ENCODE data around the gene RPP40.
"Not testable (repeated sequence)": the region's sequence is repeated elsewhere in the genome, so short reads cannot be mapped to it uniquely, and the experiment has no call there.

Gene RPP40, protein sequence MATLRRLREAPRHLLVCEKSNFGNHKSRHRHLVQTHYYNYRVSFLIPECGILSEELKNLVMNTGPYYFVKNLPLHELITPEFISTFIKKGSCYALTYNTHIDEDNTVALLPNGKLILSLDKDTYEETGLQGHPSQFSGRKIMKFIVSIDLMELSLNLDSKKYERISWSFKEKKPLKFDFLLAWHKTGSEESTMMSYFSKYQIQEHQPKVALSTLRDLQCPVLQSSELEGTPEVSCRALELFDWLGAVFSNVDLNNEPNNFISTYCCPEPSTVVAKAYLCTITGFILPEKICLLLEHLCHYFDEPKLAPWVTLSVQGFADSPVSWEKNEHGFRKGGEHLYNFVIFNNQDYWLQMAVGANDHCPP

DNA sequence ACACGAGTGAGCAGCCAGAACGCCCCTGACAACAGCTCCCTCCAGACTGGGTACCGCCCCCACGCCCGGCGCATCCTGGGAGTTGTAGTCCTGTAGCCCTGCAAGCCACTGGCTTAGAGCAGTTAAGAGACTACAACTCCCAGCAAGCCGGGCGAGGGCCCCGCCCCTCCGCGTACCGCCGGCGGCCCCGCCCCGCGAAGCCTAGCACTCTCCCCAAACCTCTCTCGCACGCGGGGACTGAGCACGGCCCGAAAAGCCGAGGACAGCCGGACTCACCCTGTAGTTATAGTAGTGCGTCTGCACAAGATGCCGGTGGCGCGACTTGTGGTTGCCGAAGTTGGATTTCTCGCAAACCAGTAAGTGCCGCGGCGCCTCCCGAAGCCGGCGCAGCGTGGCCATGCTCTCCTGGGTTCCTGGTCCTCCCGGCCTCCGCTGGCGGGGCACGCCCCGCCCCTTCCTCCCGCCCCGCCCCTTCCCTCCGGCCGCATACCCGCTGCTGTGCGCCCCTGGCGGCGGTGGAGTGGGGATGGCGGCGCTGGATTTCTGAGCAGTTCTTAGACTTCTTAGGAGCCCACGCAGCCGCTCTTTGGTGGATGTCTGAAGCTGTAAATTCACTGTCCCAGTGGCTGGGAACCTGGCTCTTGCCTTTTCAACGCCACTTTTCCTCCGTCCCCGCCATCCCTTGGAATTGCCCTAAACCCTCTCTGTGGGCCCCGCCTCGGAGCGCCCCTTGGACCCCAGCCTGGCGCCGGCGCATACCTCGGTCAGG, at the start of gene RPP40:
RPP40 (minus strand) TSS at position 434 of the 769 bp plus-strand sequence; CDS start at position 399, 35 bp downstream.
- DNase-seq (ENCODE audit: low read depth in 2 of 2): peak; percentile 97 to 99

DNA sequence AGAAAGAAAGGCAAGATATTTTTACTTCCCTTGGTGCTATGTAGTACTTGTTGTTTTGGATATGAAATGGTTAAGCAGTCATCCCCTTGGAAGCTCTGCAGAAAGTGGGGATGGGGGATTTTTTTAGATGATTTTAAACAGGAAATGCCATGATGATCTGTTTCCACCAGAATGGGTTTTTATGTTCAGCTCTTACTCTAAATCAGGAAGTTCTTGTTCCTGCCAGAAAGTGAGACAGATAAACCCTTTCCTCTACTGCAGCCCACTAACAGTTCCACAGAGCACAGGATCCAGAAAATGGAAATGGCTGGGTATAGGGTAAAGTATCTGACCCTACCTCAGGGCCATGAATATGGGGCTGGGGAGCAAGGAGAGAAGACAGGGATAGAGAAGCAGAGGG, 49.2 kb upstream of the RPP40 start:
- DNase-seq (ENCODE audit: low read depth in 2 of 2): no peak

DNA sequence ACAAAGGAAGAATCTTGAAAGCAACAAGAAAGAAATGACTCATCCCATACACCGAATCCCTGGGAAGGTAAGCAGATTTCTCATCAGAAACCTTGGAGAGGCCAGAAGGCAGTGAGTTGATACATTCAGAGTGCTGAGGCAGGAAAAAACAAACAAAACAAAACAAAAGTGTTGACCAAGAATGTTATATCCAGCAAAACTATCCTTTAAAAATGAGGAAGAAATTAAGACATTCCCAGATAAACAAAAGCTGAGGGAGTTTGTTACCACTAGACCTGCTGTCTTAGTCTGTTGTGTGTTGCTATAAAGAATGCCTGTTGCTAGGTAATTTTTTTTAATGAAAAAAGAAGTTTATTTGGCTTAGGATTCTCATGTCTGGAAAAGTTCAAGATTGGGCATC, 47.6 kb upstream of the RPP40 start:
- no peak for DNase-seq (ENCODE audit: low read depth in 2 of 2)

DNA sequence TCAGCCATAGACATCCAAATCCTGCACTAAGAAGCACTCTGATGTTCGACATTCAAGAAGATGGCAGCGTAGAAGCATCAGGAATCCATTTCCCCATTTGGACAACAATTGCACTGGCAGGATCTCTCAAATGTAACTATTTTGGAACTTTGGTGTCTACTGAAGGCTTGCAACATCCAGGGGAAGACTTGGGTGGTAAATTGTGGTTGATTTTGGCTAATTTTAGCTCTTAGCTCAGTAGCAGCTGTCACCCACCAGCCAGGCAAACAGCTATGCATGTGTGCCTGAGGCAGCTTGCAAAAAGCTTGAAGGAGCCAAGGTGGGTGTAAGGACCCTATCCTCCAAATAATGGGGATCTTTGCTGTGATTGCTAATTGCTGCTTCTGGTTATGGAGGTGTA, 46.2 kb upstream of the RPP40 start:
- no peak for DNase-seq (ENCODE audit: low read depth in 2 of 2)

DNA sequence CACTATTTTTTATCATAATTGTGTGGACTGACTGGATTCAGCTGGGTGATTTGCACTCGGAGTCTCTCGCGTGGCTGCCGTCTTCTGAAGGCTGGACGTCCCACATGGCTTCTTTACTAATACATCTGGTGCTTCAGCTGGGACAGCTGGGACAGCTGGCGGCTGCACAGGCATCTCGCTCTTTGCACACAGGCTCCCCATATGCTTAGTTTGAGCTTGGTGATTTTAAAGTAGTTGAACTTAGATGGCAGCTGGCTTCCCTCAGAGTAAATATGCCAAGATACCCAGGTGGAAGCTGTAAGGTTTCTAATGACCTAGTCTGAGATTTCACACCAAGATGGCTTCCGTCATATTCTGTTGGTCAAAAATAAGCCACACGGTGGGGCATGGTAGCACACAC, 42.6 kb upstream of the RPP40 start:
- no peak for DNase-seq (ENCODE audit: low read depth in 2 of 2)

DNA sequence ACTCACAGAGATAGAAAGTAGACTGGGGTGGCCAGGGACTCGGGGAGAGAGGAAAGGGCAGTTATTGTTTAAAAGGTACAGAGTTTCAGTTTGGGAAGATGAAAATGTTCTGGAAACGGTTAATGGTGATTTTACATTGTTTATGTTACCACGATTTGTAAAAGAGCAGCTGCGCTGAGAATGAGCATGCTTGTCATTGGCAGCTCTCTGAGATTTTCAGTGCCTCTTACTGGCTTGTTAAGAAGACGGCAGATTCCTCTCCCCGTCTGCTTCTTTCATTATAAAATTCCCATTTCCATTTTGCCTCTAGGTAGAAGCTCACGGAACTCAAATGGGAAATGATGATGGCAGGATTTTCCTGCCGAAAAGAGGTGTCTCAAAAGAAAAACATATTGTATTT, 41.6 kb upstream of the RPP40 start:
- no peak for DNase-seq (ENCODE audit: low read depth in 2 of 2)

DNA sequence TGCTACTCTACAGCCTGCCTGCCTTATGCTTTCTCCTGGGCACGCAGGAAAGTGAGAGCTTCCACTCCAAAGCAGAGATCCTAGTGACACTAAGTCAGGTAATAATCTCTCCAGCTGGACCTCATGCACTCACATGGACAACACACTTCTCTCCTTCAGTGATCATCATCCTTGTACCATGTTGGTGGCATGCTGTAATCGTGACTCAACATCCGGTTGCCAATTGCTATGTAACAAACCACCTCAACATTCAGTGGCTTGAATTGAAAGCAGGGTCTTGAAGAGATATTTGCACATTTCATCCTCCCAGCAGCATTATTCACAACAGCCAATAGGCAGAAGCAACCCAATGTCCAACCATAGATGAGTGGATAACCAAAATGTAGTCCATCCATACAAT, 41.0 kb upstream of the RPP40 start:
- DNase-seq (ENCODE audit: low read depth in 2 of 2): no peak

DNA sequence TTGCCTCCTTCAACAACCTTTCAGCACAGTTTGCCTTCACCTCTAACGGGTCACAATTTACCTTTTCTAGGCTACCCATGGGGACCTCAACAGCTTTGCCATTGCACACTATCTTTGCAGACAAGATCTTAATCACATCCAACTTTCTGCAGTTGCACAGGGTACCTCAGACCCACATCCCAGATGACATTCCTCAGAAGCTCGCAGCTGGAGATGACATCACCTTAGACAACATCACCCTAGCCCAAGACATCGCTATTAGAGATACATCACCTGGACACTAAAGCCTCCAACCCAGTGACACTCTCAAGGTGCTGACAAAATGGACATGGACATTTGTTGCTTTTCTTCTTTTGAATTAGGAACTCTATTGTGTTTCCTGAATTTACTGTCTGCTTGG, 38.6 kb upstream of the RPP40 start:
- DNase-seq (ENCODE audit: low read depth in 2 of 2): no peak

DNA sequence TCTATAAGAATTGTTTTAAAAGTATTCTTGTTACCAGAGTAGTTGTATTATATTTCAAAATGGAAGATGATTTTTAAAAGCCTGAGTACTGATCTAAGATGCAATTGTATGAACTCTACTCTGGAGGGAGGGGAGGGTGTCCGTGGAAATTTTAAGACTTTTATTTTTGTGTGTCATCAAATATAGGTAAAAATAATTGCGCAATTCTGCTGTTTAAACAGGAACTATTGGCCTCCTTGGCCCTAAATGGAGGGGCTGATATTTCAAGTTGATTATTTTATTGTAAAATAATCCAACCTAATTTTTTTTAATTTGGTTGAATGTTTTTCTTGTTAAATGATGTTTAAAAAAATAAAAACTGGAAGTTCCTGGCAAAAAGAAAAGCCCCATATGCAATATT, 38.1 kb upstream of the RPP40 start:
- no peak for DNase-seq (ENCODE audit: low read depth in 2 of 2)

DNA sequence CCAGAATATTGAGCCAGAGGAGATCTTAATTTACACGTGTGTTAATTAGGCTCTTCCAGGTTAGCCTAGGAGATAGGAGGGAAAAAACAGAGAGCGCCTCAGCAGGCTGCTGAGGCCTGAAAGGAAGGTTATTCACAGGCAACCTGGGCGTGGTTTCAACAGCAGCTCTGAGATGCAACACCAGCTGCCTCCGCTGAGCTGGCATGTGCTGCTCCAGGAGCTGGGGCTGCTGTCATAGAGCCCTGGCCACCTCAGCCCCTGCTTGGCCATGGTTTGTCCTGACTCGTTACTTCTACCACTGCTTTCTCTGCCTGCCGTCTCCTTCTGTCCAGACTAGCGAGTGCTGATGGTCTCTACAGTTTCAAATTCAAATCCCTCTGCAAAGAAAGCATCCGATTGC, 32.4 kb upstream of the RPP40 start:
- no peak for DNase-seq (ENCODE audit: low read depth in 2 of 2)

DNA sequence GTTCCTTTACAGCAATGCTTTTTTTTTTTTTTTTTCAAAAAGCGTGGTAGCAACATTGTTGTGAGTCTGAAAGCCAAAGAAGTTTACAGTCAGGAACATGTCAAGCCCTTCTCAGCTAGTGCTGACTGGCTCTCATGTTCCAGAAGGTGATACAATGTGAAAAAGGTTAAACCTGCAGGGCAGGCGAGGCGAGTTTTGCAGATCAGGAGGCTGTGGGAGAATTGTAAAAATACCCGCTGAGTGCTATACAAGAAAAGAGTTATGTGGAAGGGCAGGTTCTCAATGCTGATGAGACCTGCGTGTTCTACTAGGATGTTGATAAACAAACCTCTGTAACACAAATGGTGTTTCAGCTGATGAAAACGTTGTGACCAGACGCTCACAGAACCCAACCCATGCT, 30.9 kb upstream of the RPP40 start:
- no peak for DNase-seq (ENCODE audit: low read depth in 2 of 2)

DNA sequence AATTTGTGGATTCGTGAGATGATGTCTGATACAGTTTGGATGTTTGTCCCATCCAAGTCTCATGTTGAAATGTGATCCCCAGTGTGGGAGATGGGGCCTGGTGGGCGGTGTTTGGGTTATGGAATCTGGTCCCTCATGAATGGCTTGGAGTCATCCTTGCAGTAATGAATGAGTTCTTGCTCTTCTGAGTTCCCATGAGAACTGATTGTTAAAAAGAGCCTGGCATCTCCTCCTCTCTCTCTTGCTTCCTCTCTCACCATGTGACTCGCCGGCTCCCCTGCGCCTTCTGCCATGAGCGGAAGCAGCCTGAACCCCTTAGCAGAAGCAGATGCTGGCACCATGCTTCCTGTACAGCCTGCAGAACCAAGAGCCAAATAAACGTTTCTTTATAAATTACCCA, 30.5 kb upstream of the RPP40 start:
- DNase-seq (ENCODE audit: low read depth in 2 of 2): no peak

DNA sequence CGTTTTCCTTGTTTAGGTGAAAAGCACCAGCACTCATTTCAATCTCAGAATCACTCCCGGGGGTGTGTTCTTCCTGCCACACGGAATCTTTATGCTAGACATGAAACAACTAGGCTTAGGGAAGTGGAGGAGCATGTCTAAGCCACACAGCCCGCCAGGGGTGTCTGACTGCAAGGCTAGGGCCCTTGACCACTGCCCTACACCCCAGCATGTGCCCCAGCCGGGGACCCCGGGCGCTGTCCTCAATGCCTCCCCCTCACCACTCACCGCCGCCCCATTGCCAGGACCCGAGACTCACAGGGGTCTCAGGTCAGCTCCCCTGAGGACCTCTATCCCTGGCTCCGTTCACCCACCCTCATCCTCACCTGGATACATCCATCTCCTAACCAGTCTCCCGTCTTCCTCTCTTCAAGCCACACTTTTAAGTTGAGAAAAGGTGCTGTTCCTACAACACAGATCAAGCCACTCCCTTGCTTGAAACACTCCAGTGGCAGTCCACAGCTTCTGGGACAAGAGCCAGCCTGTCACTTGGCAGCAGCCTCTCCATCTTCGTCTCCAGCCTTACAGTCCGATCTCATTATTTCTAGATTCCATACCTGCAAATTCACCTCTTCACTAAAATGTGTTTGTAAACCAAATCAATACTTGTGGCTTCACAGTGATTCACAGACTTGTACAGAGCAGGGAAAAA, 29.5 kb upstream of the RPP40 start:
- not testable (repeated sequence) for DNase-seq (ENCODE audit: low read depth in 2 of 2)

DNA sequence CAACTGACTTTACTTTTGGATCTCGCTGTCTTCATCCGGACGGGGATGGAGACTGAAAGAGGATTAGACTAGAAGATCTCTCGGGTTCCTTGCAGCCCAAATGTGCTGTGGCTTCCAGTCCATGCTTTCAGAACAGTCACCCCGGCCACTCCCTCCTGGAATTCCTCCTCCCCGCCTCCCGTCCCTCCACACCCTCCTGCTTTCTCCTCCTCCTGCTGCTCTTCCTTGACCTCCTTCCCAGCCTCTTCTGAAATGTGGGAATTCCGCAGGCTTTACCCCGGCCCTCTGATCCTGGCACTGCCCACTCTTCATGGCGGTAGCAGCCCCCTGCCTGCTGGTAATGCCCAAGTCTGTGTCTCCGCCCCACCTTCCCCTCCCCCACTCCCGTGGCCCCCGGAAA, 28.9 kb upstream of the RPP40 start:
- not testable (repeated sequence) for DNase-seq (ENCODE audit: low read depth in 2 of 2)

DNA sequence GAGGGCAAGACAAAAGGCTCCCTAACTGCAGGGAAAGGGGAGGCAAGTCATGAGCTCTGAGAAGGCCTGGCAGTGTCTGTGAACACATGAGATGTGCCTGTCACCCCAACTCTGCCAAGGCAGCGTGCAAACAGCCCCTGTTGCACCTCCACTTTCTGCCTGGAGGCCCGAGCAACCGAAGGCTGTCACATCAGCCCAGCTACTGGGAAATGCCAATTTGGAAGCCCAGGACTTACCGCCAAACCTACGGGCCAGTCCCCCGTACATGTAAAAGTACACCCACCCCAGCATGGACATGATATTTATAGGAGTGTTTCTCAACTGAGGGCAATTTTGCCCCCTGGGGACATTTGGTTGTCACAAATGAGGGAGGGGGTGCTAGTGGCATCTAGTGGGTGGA, 27.3 kb upstream of the RPP40 start:
- no peak for DNase-seq (ENCODE audit: low read depth in 2 of 2)

DNA sequence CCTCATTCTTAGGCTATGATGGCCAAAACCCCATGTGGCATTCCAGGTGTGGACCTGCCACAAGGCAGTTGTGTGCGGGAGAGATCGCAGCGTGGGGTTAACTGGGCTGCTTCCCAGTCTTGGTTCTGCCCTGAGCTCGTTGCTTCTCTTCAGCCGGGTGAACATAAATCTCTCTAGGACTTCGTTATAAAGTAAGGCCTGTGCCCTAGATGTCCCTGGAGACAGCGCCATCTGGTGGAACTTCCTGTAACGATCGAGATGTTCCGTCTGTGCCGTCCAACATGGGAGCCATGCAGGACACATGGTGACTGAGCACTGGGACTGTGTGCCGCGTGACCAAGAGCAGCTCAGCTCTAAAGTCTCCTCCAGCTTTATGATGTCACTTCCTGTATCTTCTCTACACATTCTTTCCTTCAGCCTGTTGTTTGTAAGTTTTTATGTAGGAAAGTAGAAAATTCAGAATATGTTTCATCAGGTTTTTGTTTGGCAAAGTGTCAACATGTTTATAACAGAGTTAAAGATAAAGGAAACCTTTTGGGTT, 26.8 kb upstream of the RPP40 start:
- DNase-seq (ENCODE audit: low read depth in 2 of 2): peak; percentile 54 to 77

DNA sequence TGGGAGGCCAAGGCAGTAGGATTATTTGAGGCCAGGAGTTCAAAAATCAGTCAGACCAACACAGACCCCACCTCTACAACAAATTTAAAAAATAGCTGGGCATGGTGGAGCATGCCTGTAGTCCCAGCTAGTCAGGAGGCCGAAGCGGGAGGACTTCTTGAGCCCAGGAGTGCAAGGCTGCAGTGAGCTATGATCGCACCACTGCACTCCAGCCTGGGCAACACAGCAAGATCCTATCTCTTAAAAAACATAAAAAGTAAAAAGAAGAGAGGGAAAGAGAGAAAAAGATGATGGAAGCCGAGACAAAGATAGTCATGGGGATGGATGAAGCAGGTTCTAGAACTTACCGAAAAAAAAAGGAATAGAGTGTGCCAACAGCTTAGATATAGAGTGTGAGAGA, 25.8 kb upstream of the RPP40 start:
- DNase-seq (ENCODE audit: low read depth in 2 of 2): no peak

DNA sequence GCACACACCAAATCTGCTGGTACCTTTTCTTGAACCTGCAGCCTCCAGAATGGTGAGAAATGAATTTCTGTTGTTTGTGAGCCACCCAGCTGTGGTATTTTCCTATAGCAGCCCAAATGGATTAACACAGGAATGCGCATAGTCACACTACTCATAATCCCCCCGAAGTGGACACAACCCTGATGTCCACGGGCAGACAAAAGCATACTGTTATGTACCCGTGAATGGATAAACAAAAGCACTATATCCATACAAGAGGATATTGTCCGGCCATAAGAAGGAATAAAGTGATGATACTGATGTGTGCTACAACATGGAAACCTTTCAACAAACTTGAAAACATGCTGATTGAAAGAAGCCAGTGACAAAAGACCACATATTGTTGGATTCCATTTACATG, 25.1 kb upstream of the RPP40 start:
- DNase-seq (ENCODE audit: low read depth in 2 of 2): no peak

DNA sequence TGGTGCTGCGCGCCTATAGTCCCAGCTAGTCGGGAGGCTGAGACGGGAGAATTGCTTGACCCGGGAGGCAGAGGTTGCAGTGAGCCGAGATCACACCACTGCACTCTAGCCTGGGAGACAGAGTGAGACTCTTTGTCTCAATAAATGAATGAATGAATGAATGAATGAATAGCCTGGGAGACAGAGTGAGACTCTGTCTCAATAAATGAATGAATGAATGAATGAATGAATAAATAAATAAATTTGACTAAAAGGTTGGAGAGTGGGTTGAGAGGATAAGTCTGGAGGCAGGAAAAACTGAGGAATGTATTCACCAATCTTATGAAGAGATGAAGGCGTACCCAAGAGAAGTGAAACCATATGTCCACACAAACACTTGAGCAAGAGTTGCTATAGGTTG, 24.5 kb upstream of the RPP40 start:
- DNase-seq (ENCODE audit: low read depth in 2 of 2): no peak

DNA sequence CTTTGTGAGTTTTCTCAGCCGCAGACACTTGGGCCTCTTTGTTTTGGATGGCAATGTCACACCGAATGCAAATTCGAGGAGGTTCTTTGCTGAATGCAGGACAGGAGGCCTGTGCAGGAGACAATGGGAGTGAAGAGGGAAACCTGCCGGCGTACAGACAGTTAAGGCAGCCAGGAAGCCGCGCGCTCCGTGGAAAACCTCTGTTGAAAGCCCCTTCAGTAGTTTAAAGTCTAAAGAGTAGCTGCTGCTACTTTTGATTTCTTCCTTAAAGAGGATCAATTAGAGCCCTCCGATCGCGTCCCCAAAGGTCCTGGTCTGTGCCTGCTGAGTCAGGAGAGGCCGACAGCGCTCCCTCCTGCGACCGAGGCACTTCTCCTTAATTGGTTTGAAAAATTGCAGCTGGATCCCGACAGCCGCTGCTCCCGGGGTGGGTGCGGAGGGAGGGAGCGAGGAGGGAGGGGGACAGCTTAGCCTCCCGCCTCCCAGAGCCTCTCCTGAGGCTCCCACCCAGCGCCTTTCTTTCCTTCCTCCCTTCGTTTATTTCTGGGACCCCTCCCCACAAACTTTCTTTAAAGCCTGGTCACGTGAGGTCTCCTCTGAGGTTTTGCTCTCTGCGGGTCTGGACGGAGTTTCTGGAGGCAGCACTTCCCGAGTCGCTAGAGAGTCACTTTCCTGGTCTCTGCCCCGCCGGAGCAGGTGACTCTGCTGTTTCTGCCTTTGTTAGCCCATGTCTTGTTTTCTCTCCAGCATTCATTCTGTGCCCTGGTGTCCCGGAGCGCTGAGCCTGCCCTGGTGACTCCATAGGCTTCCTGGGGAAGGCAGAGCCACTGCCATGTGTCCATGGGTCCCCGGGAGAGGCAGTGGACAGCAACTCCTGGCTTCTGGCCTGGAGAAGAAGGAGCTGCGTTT, 22.3 kb upstream of the RPP40 start:
- no peak for DNase-seq (ENCODE audit: low read depth in 2 of 2)

DNA sequence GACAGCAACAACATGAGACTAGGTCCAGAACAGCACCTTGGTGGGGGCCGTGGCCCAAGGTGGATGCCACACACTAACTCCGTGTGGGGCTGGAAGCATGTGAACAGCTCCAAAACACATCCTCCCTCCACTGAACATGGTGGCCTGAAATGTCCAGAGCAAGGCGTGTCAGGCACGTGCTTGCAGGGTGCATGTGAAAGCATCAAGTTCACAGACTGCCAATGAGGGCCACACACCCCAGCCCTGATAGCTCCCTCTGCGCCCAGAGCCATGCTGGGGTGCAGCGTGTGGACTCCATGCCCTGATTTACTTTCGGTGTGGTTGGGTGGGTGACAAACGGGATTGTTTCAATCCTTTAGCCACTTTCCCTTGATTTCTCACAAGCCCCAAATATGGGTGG, 20.1 kb upstream of the RPP40 start:
- DNase-seq (ENCODE audit: low read depth in 2 of 2): no peak

Measured in stimulated activated CD4-positive, alpha-beta T cell treated with anti-CD3 and anti-CD28 coated beads, Interleukin-12 subunit alpha, Interleukin-12 subunit beta, amount 100 ng/mL, for 24 hours (primary cell).